ENCODE measurements around the gene VAMP5. TPM values are rescaled to one million over a fixed set of nuclear protein-coding genes. Genes with fewer than 3 reads are reported as not detected.

The VAMP5 gene
- total and polyA plus RNA-seq, 2 donors from 2014 or later, result 46.0 to 145 TPM

DNA sequence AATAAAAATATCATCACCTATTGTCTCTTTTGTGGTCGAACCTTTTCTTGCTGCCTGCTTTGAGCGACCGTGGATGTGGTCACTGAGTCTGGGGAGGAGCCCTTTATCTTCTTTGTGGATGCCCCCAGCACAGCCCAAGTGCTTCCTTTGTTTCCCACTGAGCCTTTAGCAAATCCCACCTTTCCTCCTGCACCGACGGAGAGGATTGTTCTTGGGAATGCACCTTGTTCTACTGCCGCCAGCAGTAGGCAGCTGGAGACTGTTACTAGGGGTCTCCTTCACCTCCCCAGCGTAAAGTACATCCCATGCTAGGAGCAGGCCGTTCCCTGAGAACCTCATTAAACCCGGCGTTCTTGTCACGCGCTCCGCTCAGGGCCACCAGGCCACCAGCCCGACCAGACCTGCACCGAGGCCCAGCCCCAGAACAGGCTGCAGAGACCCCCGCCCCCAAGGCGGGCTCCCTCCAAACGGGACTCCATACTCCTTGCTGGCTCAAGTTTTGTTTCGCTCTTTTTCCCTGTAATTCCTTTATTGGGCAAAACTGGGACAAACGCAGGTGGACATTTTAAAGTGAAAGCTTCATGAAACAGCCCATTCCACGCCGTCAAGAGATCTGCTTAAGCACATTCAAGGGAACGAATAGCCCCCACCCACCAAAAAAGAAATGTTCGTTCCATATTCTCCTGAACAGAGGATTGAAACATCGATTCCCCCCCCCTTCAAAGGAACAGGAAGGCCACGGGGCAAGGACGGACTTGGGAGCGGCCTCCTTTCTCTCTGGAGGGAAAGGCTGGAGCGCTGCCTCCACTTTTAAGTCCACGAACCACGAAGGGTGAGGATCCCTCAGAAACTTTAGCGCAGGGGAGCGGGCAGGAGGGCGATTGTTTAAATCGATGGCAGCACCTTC, 46.4 kb upstream of the VAMP5 start:
- no peak for TF ChIP-seq CTCF (IDR thresholded peaks at IDR 0.05; ENCODE audit: borderline replicate concordance, extremely low read depth, insufficient read depth)
- H3K27ac ChIP-seq (ENCODE audit: low read depth in 2 of 2, low read length in 2 of 2), result peak overlapping the region; percentile 100
- DNase-seq (peak; percentile 78 to 91 (median 88)), FAIRE-seq (no peak)
- H3K9me3 ChIP-seq (ENCODE audit: control insufficient read depth in 2 of 3, insufficient read depth in 1 of 3, low read length in 3 of 3), result no peaks in the 10 kb centered on the region
- peak overlapping the region; percentile 50 to 100 (median 99) for H3K9ac ChIP-seq (ENCODE audit: low read length in 3 of 3)
- no peaks in the 10 kb centered on the region for H3K27me3 ChIP-seq (ENCODE audit: control insufficient read depth, insufficient read depth, low read length)
- H3K36me3 ChIP-seq (ENCODE audit: control insufficient read depth in 2 of 3, insufficient read depth in 3 of 3, low read length in 3 of 3), result peaks cover 14 to 20% (median 15%) of the 10 kb centered on the region in 3 donors
- peak overlapping the region; percentile 77 to 88 (median 84) for H3K4me3 ChIP-seq (ENCODE audit: low read length in 3 of 3)
- peaks cover 11 to 18% (median 14%) of the 10 kb centered on the region in 3 donors for H3K4me1 ChIP-seq (ENCODE audit: control insufficient read depth in 2 of 3, insufficient read depth in 2 of 3, low read depth in 1 of 3, low read length in 3 of 3)
- intact Hi-C loops (cut with DNase I), result no loop called here

DNA sequence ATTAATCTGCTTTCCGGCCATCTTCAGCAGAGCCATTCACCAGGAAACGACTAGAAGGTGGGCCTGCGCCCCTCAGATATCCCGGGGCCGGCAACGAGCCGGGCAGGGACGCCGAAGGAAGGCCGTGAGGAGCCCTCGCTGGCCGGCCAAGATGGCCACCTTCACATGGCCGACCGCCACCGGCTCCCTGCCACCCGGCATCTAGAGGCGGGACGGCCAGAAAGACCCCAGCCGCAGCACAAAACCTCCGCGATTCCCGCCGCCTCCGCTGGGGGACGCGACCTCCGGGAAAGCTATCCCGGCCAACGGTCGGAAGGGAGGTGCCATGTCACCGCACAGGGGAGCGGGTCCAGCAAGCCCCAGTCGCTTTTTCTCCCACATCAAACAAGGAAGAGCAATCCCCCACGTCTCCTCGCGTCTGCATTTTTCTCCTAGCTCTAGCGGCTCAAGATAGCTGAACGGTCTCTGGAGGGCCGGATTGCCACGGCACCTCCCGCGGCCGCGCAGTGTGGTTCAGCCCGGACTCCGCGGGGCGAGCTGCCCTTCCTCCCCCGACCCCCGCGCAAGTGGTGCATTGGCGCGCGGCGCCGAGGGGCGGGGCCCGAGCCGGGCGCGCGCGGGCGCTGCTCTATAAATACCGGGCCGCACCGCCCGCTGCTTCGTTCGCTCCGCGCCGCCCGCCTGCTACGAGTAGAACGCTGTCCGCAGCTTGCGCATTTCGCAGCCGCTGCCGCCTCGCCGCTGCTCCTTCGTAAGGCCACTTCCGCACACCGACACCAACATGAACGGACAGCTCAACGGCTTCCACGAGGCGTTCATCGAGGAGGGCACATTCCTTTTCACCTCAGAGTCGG, 45.5 kb upstream of the VAMP5 start, which contains the start of gene MAT2A:
TSS of gene MAT2A (plus strand) at position 662 of the 854 bp plus-strand sequence. CDS start at position 782, 120 bp downstream.
- H3K27me3 ChIP-seq (ENCODE audit: control insufficient read depth, insufficient read depth, low read length), result no peaks in the 10 kb centered on the region
- peaks cover 11 to 18% (median 14%) of the 10 kb centered on the region in 3 donors for H3K4me1 ChIP-seq (ENCODE audit: control insufficient read depth in 2 of 3, insufficient read depth in 2 of 3, low read depth in 1 of 3, low read length in 3 of 3)
- intact Hi-C loops (cut with DNase I), result no loop called here
- DNase-seq (peak; percentile 98), FAIRE-seq (no peak)
- H3K27ac ChIP-seq (ENCODE audit: low read depth in 2 of 2, low read length in 2 of 2), result peak within 1 kb of the TSS; percentile 100
- H3K36me3 ChIP-seq (ENCODE audit: control insufficient read depth in 2 of 3, insufficient read depth in 3 of 3, low read length in 3 of 3), result peaks cover 17 to 29% (median 19%) of the 10 kb centered on the region in 3 donors
- H3K9ac ChIP-seq (ENCODE audit: low read length in 3 of 3), result peak within 1 kb of the TSS; percentile 95 to 100 (median 99)
- TF ChIP-seq CTCF (IDR thresholded peaks at IDR 0.05; ENCODE audit: borderline replicate concordance, extremely low read depth, insufficient read depth), result peak; percentile 42
- H3K4me3 ChIP-seq (ENCODE audit: low read length in 3 of 3), result peak within 1 kb of the TSS; percentile 88 to 97 (median 97)
- H3K9me3 ChIP-seq (ENCODE audit: control insufficient read depth in 2 of 3, insufficient read depth in 1 of 3, low read length in 3 of 3), result no peaks in the 10 kb centered on the region

- FAIRE-seq, result no peak
- peak; percentile 76 to 94 (median 88) for DNase-seq
- H3K27me3 ChIP-seq (ENCODE audit: control insufficient read depth, insufficient read depth, low read length), result no peaks in the 10 kb centered on the region
- H3K9ac ChIP-seq (ENCODE audit: low read length in 3 of 3), result peak overlapping the region; percentile 95 to 100 (median 96)
- peak overlapping the region; percentile 100 for H3K27ac ChIP-seq (ENCODE audit: low read depth in 2 of 2, low read length in 2 of 2)
- no peaks in the 10 kb centered on the region for H3K9me3 ChIP-seq (ENCODE audit: control insufficient read depth in 2 of 3, insufficient read depth in 1 of 3, low read length in 3 of 3)
- H3K4me1 ChIP-seq (ENCODE audit: control insufficient read depth in 2 of 3, insufficient read depth in 2 of 3, low read depth in 1 of 3, low read length in 3 of 3), result peaks cover 11 to 18% (median 14%) of the 10 kb centered on the region in 3 donors
- H3K36me3 ChIP-seq (ENCODE audit: control insufficient read depth in 2 of 3, insufficient read depth in 3 of 3, low read length in 3 of 3), result peaks cover 17 to 36% (median 25%) of the 10 kb centered on the region in 3 donors
- H3K4me3 ChIP-seq (ENCODE audit: low read length in 3 of 3), result peak overlapping the region; percentile 88 to 97 (median 97)
- no peak for TF ChIP-seq CTCF (IDR thresholded peaks at IDR 0.05; ENCODE audit: borderline replicate concordance, extremely low read depth, insufficient read depth)
- intact Hi-C loops (cut with DNase I), result no loop called here
Observed at GRCh38 chr2:85539361-85540132, 44.7 kb upstream of the VAMP5 start.
